Endothelial cell of hepatic sinusoid (primary cell): ENCODE data around the gene ATP6V1G2.

ENCODE experiments used
- in situ Hi-C: cut with HindIII; loops from 2 replicates; pipeline ENCODE4 v1.10.0; 2017; ENCODE audit warnings: low sequenced_read_pairs

The ATP6V1G2 gene

DNA sequence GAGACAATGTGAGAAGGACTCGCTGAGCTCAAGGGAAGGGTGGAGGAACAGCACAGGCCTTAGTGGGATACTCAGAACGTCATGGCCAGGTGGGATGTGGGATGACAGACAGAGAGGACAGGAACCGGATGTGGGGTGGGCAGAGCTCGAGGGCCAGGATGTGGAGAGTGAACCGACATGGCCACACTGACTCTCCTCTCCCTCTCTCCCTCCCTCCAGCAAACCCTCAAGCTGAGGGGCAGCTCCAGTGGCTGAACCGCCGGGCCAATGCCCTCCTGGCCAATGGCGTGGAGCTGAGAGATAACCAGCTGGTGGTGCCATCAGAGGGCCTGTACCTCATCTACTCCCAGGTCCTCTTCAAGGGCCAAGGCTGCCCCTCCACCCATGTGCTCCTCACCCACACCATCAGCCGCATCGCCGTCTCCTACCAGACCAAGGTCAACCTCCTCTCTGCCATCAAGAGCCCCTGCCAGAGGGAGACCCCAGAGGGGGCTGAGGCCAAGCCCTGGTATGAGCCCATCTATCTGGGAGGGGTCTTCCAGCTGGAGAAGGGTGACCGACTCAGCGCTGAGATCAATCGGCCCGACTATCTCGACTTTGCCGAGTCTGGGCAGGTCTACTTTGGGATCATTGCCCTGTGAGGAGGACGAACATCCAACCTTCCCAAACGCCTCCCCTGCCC, 30.6 kb upstream of the ATP6V1G2 start:
- in situ Hi-C loops = no loop called here

DNA sequence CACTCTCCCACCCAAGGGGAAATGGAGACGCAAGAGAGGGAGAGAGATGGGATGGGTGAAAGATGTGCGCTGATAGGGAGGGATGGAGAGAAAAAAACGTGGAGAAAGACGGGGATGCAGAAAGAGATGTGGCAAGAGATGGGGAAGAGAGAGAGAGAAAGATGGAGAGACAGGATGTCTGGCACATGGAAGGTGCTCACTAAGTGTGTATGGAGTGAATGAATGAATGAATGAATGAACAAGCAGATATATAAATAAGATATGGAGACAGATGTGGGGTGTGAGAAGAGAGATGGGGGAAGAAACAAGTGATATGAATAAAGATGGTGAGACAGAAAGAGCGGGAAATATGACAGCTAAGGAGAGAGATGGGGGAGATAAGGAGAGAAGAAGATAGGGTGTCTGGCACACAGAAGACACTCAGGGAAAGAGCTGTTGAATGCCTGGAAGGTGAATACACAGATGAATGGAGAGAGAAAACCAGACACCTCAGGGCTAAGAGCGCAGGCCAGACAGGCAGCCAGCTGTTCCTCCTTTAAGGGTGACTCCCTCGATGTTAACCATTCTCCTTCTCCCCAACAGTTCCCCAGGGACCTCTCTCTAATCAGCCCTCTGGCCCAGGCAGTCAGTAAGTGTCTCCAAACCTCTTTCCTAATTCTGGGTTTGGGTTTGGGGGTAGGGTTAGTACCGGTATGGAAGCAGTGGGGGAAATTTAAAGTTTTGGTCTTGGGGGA, 29.7 kb upstream of the ATP6V1G2 start:
- in situ Hi-C loops = no loop called here

DNA sequence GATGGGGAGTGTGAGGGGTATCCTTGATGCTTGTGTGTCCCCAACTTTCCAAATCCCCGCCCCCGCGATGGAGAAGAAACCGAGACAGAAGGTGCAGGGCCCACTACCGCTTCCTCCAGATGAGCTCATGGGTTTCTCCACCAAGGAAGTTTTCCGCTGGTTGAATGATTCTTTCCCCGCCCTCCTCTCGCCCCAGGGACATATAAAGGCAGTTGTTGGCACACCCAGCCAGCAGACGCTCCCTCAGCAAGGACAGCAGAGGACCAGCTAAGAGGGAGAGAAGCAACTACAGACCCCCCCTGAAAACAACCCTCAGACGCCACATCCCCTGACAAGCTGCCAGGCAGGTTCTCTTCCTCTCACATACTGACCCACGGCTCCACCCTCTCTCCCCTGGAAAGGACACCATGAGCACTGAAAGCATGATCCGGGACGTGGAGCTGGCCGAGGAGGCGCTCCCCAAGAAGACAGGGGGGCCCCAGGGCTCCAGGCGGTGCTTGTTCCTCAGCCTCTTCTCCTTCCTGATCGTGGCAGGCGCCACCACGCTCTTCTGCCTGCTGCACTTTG, 29.0 kb upstream of the ATP6V1G2 start, which contains the start of gene TNF:
Gene TNF (plus strand): TSS at position 231 of the 567 bp plus-strand sequence. CDS start 177 bp downstream, at position 408.
- in situ Hi-C loops = no loop called here

DNA sequence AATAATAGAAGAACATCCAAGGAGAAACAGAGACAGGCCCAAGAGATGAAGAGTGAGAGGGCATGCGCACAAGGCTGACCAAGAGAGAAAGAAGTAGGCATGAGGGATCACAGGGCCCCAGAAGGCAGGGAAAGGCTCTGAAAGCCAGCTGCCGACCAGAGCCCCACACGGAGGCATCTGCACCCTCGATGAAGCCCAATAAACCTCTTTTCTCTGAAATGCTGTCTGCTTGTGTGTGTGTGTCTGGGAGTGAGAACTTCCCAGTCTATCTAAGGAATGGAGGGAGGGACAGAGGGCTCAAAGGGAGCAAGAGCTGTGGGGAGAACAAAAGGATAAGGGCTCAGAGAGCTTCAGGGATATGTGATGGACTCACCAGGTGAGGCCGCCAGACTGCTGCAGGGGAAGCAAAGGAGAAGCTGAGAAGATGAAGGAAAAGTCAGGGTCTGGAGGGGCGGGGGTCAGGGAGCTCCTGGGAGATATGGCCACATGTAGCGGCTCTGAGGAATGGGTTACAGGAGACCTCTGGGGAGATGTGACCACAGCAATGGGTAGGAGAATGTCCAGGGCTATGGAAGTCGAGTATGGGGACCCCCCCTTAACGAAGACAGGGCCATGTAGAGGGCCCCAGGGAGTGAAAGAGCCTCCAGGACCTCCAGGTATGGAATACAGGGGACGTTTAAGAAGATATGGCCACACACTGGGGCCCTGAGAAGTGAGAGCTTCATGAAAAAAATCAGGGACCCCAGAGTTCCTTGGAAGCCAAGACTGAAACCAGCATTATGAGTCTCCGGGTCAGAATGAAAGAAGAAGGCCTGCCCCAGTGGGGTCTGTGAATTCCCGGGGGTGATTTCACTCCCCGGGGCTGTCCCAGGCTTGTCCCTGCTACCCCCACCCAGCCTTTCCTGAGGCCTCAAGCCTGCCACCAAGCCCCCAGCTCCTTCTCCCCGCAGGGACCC, 28.0 kb upstream of the ATP6V1G2 start:
- in situ Hi-C loops = no loop called here

DNA sequence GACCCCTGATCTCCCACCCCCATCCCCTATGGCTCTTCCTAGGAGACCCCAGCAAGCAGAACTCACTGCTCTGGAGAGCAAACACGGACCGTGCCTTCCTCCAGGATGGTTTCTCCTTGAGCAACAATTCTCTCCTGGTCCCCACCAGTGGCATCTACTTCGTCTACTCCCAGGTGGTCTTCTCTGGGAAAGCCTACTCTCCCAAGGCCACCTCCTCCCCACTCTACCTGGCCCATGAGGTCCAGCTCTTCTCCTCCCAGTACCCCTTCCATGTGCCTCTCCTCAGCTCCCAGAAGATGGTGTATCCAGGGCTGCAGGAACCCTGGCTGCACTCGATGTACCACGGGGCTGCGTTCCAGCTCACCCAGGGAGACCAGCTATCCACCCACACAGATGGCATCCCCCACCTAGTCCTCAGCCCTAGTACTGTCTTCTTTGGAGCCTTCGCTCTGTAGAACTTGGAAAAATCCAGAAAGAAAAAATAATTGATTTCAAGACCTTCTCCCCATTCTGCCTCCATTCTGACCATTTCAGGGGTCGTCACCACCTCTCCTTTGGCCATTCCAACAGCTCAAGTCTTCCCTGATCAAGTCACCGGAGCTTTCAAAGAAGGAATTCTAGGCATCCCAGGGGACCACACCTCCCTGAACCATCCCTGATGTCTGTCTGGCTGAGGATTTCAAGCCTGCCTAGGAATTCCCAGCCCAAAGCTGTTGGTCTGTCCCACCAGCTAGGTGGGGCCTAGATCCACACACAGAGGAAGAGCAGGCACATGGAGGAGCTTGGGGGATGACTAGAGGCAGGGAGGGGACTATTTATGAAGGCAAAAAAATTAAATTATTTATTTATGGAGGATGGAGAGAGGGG, 27.1 kb upstream of the ATP6V1G2 start:
- in situ Hi-C loops = no loop called here

DNA sequence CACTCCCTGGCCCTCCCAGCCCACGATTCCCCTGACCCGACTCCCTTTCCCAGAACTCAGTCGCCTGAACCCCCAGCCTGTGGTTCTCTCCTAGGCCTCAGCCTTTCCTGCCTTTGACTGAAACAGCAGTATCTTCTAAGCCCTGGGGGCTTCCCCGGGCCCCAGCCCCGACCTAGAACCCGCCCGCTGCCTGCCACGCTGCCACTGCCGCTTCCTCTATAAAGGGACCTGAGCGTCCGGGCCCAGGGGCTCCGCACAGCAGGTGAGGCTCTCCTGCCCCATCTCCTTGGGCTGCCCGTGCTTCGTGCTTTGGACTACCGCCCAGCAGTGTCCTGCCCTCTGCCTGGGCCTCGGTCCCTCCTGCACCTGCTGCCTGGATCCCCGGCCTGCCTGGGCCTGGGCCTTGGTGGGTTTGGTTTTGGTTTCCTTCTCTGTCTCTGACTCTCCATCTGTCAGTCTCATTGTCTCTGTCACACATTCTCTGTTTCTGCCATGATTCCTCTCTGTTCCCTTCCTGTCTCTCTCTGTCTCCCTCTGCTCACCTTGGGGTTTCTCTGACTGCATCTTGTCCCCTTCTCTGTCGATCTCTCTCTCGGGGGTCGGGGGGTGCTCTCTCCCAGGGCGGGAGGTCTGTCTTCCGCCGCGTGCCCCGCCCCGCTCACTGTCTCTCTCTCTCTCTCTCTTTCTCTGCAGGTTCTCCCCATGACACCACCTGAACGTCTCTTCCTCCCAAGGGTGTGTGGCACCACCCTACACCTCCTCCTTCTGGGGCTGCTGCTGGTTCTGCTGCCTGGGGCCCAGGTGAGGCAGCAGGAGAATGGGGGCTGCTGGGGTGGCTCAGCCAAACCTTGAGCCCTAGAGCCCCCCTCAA, 25.9 kb upstream of the ATP6V1G2 start, which contains the start of gene LTA:
Gene LTA (plus strand): TSS at position 249 of the 871 bp plus-strand sequence. CDS start 454 bp downstream, at position 703.
- in situ Hi-C loops = no loop called here

DNA sequence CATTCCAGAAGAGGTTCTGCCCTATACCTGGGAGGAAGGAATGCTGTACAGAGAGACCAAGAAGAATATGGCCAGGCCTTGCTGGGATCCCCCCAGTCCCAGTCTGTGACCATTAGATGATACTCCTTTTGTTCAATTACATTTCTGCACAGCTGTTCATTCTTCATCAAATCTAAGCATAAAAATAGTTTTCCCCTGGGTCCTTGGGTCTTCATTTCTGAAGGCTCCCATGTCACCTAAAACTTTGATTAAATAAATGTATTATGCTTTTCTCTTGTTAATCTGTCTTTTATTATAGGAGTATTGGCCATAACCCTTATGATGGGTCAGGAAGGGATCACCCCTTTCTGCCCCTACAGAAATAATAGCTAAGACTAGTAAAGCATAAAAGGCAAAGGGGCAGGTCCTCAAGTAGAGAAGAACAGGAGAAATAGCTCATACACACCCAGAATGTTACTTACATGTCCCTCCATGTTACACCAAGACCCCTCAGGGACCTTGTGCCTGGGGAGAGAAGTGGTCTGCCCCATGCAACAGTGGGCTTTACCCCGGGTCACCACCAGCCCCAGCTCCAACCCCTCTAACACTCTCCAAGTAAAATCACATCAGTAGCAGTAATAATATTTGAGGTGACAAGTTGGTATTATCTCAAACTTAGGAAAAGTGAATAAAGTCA, 23.6 kb upstream of the ATP6V1G2 start:
- in situ Hi-C loops = no loop called here

DNA sequence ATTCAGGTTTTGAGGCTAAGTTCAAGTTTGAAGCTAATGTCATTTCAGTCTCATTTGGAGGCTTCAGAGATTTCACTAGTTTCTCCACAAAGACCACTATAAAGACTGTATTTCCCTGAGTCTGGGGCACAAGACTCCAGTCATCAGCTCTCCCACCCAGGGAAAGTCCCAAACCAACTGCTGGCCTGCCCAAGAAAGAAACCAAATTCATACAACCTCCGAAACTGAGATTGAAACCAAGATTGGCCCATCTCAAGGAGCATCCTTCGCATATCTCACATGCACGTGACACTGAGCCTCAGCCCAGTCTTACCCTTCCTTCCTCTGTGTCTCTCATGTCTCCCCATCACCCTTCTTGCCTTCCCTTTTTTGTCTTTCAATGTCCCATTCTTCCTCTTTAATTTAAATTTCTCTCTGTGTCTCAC, 22.1 kb upstream of the ATP6V1G2 start:
- in situ Hi-C loops = no loop called here

DNA sequence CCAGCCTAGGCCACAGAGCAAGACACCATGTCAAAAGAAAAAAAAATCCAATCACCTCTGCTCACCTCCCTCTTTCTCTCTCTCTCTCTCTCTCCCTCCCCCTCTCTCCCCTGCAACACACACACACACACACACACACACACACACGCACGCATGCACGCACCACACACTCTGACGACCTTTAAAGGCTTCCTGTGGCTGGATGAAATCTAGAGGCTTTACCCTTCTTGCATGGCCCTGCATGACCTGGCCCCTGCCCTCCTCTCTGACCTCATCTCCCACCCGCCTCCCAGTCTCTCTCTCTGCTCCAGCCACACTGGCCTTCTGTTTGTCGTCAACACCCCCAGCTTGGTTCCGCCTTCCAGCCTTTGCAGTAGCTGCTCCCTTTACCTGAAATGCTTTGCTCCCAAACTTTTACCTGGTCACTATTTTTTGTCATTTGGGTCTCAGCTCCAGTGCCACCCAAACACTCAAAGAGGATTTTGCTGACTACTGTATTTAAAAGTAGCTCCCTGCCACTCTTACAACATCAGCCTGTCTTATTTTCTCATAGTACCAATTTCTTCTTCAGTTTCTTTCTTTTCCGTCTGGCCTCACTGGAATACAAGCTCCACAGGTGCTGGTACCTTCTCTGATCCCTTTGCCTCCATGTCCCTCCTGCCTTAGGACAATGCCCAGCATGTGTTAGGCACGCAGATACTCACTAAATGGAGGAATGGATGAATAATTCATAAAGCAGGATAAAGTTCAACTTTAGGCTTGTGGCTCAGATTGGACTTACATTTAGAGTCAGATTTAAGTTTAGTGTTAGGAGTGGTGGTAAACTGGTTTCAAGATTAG, 21.3 kb upstream of the ATP6V1G2 start:
- in situ Hi-C loops = no loop called here

DNA sequence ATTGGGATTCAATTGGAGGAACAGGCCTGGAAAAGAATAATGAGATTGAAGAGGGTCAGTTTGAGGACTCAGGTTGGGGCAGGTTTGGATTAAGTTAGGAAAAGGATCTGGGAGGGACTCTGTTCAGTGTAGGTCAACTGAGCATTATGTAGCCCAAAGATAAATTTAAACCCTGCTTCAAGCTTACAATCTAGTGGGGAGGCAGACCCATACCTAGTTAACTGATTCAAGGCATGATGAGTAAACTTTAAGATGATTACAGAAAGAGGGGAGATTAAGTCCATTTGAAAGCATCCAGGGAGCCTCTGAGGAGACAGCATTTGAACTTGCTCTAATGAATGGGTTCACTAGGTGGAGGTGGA, 14.3 kb upstream of the ATP6V1G2 start:
- in situ Hi-C loops = no loop called here

DNA sequence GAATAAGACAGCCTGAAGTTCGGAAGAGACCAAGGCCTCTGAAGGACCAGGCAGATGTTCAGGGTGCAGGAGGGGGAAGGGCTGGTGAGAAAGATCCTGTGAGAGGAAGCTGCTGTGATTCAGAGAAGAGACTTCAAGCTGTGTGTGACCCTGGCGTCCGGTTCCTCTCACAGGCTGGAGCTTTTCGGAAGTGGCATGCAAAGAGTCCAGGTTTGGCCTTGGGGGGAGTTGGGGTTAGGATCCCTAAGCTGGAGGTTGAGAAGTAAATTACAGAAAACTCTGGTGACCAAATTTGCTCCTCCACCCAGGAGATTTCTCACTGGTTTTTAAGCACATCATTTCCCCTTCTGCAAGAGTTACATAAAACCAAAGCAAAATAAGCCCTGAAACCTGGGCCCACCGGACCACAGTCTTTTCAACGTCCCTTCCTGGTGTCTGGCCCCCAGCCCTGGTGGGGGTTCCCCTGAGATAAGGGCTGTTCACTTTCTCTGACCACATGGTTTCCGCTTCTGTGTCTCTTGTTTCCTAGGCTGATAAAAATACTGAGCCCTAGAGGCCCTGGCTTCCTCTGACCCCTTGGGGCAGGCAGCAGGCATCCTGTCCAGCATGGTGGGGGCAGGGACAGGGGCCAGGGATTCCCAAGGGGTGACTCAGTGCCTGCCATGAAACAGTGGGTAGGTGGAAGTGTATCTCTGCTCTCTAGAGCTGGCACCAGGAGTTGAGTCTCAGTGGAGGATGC, 13.7 kb upstream of the ATP6V1G2 start:
- in situ Hi-C loops = no loop called here

DNA sequence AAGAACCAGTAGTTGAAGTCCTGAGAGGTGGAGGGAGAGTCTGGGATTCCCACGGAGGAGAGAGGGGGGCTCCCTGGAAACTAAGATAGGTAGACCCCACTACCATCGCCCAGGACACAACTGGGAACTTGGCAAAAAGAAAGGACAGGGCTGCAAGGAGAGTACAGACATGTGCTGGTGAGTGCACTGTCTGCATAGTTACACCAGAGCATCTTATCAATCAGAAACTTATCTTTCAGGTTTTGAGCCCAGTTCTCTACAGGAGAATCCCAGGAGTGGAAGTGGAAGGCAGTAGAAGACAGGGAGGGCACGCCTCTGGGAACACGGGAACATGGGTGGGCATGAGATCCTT, 13.2 kb upstream of the ATP6V1G2 start:
- in situ Hi-C loops = no loop called here

DNA sequence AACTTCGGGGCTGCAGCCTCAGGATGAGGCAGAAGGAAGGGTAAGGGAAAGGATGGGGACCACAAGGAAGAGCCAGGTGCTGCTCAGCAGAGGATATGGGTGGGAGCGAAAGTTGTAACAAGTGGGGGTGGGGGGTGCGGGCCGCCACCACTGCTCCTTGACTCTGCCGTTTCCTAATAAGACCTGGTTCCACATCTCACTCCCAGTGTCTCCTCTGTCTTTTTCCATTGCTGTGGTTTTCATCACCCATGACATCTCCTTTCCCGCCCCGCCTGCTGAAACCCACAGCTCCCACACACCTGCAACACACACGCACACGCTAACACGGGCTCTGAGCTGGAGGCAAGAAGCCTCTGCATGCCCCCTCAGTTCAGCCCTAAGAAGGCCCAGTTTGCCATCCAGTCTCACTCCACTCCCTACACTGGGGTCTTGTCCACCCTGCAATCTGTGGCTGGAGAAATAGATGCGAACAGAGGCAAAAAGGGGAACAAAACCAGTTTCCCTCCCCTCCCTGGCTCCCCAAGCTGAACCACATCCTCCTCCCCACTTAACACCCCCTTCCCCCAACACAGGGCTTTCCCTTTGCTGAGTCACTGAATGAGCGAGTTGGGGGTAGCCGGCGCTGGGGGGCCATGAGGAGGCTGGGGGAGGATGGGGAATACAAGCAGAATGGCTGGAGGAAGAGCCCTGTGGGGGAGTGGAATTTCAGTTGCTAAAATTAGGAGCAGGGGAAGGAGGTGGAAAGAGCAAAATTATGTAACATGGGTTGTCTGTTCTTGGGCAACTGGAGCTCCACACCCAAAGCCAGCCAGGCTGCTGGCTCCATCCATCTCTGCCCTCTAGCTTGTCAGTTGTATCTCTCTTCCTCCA, 12.5 kb upstream of the ATP6V1G2 start:
- in situ Hi-C loops = no loop called here

DNA sequence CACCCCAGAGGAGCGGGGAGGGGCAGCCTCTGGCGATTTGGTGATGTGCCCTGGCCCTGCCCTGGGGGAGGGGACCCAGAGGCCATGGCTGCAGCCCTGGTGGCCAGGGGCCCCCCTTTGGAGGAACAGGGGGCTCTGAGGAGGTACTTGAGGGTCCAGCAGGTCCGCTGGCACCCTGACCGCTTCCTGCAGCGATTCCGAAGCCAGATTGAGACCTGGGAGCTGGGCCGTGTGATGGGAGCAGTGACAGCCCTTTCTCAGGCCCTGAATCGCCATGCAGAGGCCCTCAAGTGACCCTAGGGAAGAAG, 11.9 kb upstream of the ATP6V1G2 start:
- in situ Hi-C loops = no loop called here

DNA sequence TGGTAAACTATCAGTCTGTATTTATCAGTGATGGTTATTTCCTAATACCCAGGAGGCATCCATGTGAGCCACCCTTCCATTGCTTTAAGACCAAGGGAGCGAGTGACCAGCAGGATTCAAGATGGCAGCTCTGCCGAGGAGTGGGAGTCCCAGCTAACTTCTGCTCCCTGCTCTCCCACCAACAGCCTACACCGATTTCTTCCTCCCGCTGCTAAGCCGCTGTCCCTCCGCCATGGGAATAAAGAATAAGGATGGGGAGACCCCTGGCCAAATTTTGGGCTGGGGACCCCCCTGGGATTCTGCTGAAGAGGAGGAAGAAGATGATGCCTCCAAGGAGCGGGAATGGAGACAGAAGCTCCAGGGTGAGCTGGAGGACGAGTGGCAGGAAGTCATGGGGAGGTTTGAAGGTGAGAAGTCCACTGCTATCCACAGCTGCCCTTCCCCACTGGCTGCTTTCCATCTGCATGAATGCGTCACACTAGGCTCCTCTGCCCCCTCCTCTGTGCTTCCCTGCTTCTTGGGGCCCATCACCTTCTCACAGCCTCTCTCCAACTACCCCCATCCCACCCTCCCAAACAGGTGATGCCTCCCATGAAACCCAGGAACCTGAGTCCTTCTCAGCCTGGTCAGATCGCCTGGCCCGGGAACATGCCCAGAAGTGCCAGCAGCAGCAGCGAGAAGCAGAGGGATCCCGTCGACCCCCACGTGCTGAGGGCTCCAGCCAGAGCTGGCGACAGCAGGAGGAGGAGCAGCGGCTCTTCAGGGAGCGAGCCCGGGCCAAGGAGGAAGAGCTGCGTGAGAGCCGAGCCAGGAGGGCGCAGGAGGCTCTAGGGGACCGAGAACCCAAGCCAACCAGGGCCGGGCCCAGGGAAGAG, 11.3 kb upstream of the ATP6V1G2 start:
- in situ Hi-C loops = no loop called here
